GM23338 (cell line): ENCODE results near the gene LMLN. TPM values are rescaled to one million over a fixed set of nuclear protein-coding genes. Genes with fewer than 3 reads are reported as not detected.

Experiments used
- ATAC-seq: fragments of 200-7000 bp; cut with Tn5 transposase; 3 replicates; pipeline ENCODE4 v1.9.1; 2020
- DNase-seq: peaks from one replicate; pipeline ENCODE4 v3.0.0-alpha.2; 2015; ENCODE audit warnings: low spot score
- H2AFZ ChIP-seq: fragments of 200-600 bp; sonication (generic); 2 replicates; pipeline ENCODE4 v1.8.0; 2016; ENCODE audit warnings: antibody characterized with exemption, mild to moderate bottlenecking, moderate library complexity
- H3F3A ChIP-seq: fragments of 200-600 bp; sonication (generic); replicated peaks from 2 replicates; pipeline ENCODE4 v1.8.0; 2017; ENCODE audit warnings: antibody characterized with exemption, mixed run types, low read depth
- H3K27ac ChIP-seq: fragments of 200-600 bp; sonication (generic); 2 replicates; pipeline ENCODE4 v1.6.1; 2016; ENCODE audit warnings: low read depth
- H3K27me3 ChIP-seq: fragments of 200-600 bp; sonication (generic); 2 replicates; pipeline ENCODE4 v1.8.0; 2016; ENCODE audit warnings: mild to moderate bottlenecking, mixed run types, moderate library complexity; ENCODE audit not compliant: insufficient read depth
- H3K36me3 ChIP-seq: fragments of 200-600 bp; sonication (generic); 2 replicates; pipeline ENCODE4 v1.8.0; 2016; ENCODE audit warnings: mild to moderate bottlenecking; ENCODE audit not compliant: insufficient read depth
- H3K4me1 ChIP-seq: fragments of 200-600 bp; sonication (generic); 2 replicates; pipeline ENCODE4 v1.8.0; 2016; ENCODE audit warnings: mild to moderate bottlenecking, moderate library complexity; ENCODE audit not compliant: insufficient read depth
- H3K4me2 ChIP-seq: fragments of 200-600 bp; sonication (generic); 2 replicates; pipeline ENCODE4 v1.7.1; 2017; ENCODE audit warnings: mixed run types
- H3K4me3 ChIP-seq: fragments of 200-600 bp; sonication (generic); 2 replicates; pipeline ENCODE4 v1.6.1; 2016; ENCODE audit warnings: mixed run types
- H3K79me2 ChIP-seq: fragments of 200-600 bp; sonication (generic); replicated peaks from 2 replicates; pipeline ENCODE4 v1.8.0; 2017; ENCODE audit warnings: mild to moderate bottlenecking; ENCODE audit not compliant: insufficient read depth
- H3K9me2 ChIP-seq: fragments of 200-600 bp; sonication (generic); 2 replicates; pipeline ENCODE4 v1.8.0; 2017; ENCODE audit not compliant: insufficient read depth
- H4K20me1 ChIP-seq: fragments of 200-600 bp; sonication (generic); replicated peaks from 2 replicates; pipeline ENCODE4 v1.8.0; 2017; ENCODE audit warnings: mild to moderate bottlenecking; ENCODE audit not compliant: insufficient read depth
- H3K27ac Mint-ChIP-seq: 2 replicates; pipeline ENCODE4 v1.8.0; 2020; ENCODE audit warnings: inconsistent platforms, mild to moderate bottlenecking, moderate library complexity, mixed read lengths
- H3K27me3 Mint-ChIP-seq: 3 replicates; pipeline ENCODE4 v1.8.0; 2022; ENCODE audit warnings: low read depth, mild to moderate bottlenecking, moderate library complexity, mixed read lengths, inconsistent platforms; ENCODE audit not compliant: insufficient read depth, poor library complexity
- H3K36me3 Mint-ChIP-seq: 3 replicates; pipeline ENCODE4 v1.8.0; 2021; ENCODE audit warnings: low read depth, mild to moderate bottlenecking, inconsistent platforms, moderate library complexity, mixed read lengths
- H3K4me1 Mint-ChIP-seq: 3 replicates; pipeline ENCODE4 v1.8.0; 2020; ENCODE audit warnings: mild to moderate bottlenecking, inconsistent platforms, mixed read lengths
- H3K4me3 Mint-ChIP-seq: 3 replicates; pipeline ENCODE4 v1.8.0; 2021; ENCODE audit warnings: moderate library complexity, mild to moderate bottlenecking, inconsistent platforms, mixed read lengths
- H3K9me3 Mint-ChIP-seq: 3 replicates; pipeline ENCODE4 v1.8.0; 2020; ENCODE audit warnings: moderate library complexity, mild to moderate bottlenecking, inconsistent platforms, mixed read lengths
- CREB1 ChIP-seq: fragments of 250-450 bp; sonication (Bioruptor Pico); IDR thresholded peaks from 2 replicates; pipeline ENCODE4 v1.5.0; 2020; ENCODE audit warnings: low read depth, mild to moderate bottlenecking, moderate library complexity
- EZH2 ChIP-seq: fragments of 200-600 bp; sonication (generic); IDR thresholded peaks from one replicate; pipeline ENCODE4 v1.8.0; 2017; ENCODE audit warnings: antibody characterized with exemption, mild to moderate bottlenecking, low read depth; ENCODE audit not compliant: unreplicated experiment
- EZH2phosphoT487 ChIP-seq: fragments of 200-600 bp; sonication (generic); IDR thresholded peaks from one replicate; pipeline ENCODE4 v1.8.1; 2018; ENCODE audit warnings: antibody characterized with exemption; ENCODE audit not compliant: unreplicated experiment
- JUNB ChIP-seq: IDR thresholded peaks from one replicate; pipeline ENCODE4 v1.6.1; 2016; ENCODE audit warnings: antibody characterized with exemption; ENCODE audit not compliant: unreplicated experiment
- NANOG ChIP-seq: IDR thresholded peaks from 2 replicates; pipeline ENCODE4 v1.6.1; 2016; ENCODE audit warnings: antibody characterized with exemption, borderline replicate concordance
- POLR2AphosphoS5 ChIP-seq: IDR thresholded peaks from 2 replicates; pipeline ENCODE4 v1.6.1; 2016; ENCODE audit warnings: antibody characterized with exemption, low read depth
- STAT1 ChIP-seq: IDR thresholded peaks from one replicate; pipeline ENCODE4 v1.6.1; 2016; ENCODE audit warnings: antibody characterized with exemption; ENCODE audit not compliant: unreplicated experiment
- ZNF114 ChIP-seq: fragments of 250-450 bp; sonication (Bioruptor Pico); IDR thresholded peaks from 2 replicates; pipeline ENCODE4 v1.5.0; 2020; ENCODE audit warnings: mild to moderate bottlenecking, moderate library complexity
- ZNF331 ChIP-seq: fragments of 250-450 bp; sonication (Bioruptor Pico); IDR thresholded peaks from 2 replicates; pipeline ENCODE4 v1.5.0; 2020; ENCODE audit warnings: low read depth, mild to moderate bottlenecking, moderate library complexity
- polyA plus RNA-seq: library from polyadenylated mRNA; unstranded; fragments of >200 nt; fragmentation: Nextera tagmentation; extraction: Ambion mirVana; gene quantifications from 2 replicates; pipeline ENCODE4 v1.2.1, GENCODE V29; 2016
- total RNA-seq: library from RNA; depleted of rRNA; stranded (reverse); fragments of >200 nt; shearing (Covaris generic); gene quantifications from 2 replicates; pipeline ENCODE4 v1.2.3, GENCODE V29; 2014
- TF ChIP-seq, protein P1 (sequence below), 2 experiments: fragments of 200-600 bp in 1 of 2; sonication (generic) in 1 of 2; conservative IDR thresholded peaks; 2 replicates each; pipeline versions ENCODE4 v1.5.1 to v1.6.1; 2016 to 2017; ENCODE audit warnings: antibody characterized with exemption in 2 of 2, low read depth in 2 of 2, mild to moderate bottlenecking in 2 of 2, moderate library complexity in 1 of 2
- TF ChIP-seq, protein P2 (sequence below): fragments of 250-450 bp; sonication (Bioruptor Pico); IDR thresholded peaks from 2 replicates; pipeline ENCODE4 v1.5.0; 2020; ENCODE audit warnings: mild to moderate bottlenecking, moderate library complexity
- TF ChIP-seq, protein P3 (sequence below): IDR thresholded peaks from 2 replicates; pipeline ENCODE4 v1.6.1; 2016; ENCODE audit warnings: antibody characterized with exemption

The LMLN gene
- total and polyA plus RNA-seq, 2 experiments from 2014 or later: 2.3 to 4.3 TPM

DNA sequence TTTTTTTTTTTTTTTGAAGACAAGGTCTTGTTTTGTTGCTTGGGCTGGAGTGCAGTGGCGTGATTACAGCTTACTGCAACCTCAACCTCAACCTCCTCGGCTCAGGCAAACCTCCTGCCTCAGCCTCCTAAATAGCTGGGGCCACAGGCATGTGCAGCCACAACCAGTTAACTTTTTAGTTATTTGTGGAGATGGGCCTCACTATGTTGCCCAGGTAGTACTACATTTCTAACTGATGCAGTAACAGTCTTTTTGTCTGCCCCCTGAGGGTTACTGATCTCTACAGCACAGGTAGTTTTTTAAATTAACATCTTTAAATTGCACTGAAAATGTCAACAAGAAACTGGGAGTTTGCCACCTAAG lies 3.4 kb upstream of the LMLN start (continued):
- TF ChIP-seq, protein P1, sequence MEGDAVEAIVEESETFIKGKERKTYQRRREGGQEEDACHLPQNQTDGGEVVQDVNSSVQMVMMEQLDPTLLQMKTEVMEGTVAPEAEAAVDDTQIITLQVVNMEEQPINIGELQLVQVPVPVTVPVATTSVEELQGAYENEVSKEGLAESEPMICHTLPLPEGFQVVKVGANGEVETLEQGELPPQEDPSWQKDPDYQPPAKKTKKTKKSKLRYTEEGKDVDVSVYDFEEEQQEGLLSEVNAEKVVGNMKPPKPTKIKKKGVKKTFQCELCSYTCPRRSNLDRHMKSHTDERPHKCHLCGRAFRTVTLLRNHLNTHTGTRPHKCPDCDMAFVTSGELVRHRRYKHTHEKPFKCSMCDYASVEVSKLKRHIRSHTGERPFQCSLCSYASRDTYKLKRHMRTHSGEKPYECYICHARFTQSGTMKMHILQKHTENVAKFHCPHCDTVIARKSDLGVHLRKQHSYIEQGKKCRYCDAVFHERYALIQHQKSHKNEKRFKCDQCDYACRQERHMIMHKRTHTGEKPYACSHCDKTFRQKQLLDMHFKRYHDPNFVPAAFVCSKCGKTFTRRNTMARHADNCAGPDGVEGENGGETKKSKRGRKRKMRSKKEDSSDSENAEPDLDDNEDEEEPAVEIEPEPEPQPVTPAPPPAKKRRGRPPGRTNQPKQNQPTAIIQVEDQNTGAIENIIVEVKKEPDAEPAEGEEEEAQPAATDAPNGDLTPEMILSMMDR (conservative IDR thresholded peaks at IDR 0.05; ENCODE audit: low read depth in 2 of 2): no peak
- no peak for TF ChIP-seq ZNF331 (CRISPR knock-in tag)
- TF ChIP-seq EZH2: no peak
- no peak for TF ChIP-seq STAT1
- TF ChIP-seq CREB1: no peak

DNA sequence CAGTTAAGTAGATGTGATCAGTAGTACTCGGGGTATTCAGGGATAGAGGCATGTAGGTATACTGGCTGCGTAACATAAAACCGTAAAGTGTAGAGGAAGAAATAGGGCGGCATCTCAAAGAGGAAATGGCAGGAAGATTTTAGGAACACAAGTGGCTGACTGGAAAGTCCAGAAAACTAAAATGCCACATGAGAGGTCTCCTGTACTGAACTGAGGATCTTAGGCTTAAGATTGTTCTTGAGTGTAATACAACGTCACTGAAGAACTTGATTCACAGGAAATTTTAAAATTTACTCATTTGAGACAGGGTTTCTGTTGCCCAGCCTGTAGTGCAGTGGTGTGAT lies 2.3 kb upstream of the LMLN start:
- H3K36me3 Mint-ChIP-seq: peaks cover 43% of the 10 kb centered on the region
- TF ChIP-seq POLR2AphosphoS5: no peak
- TF ChIP-seq, protein P2, sequence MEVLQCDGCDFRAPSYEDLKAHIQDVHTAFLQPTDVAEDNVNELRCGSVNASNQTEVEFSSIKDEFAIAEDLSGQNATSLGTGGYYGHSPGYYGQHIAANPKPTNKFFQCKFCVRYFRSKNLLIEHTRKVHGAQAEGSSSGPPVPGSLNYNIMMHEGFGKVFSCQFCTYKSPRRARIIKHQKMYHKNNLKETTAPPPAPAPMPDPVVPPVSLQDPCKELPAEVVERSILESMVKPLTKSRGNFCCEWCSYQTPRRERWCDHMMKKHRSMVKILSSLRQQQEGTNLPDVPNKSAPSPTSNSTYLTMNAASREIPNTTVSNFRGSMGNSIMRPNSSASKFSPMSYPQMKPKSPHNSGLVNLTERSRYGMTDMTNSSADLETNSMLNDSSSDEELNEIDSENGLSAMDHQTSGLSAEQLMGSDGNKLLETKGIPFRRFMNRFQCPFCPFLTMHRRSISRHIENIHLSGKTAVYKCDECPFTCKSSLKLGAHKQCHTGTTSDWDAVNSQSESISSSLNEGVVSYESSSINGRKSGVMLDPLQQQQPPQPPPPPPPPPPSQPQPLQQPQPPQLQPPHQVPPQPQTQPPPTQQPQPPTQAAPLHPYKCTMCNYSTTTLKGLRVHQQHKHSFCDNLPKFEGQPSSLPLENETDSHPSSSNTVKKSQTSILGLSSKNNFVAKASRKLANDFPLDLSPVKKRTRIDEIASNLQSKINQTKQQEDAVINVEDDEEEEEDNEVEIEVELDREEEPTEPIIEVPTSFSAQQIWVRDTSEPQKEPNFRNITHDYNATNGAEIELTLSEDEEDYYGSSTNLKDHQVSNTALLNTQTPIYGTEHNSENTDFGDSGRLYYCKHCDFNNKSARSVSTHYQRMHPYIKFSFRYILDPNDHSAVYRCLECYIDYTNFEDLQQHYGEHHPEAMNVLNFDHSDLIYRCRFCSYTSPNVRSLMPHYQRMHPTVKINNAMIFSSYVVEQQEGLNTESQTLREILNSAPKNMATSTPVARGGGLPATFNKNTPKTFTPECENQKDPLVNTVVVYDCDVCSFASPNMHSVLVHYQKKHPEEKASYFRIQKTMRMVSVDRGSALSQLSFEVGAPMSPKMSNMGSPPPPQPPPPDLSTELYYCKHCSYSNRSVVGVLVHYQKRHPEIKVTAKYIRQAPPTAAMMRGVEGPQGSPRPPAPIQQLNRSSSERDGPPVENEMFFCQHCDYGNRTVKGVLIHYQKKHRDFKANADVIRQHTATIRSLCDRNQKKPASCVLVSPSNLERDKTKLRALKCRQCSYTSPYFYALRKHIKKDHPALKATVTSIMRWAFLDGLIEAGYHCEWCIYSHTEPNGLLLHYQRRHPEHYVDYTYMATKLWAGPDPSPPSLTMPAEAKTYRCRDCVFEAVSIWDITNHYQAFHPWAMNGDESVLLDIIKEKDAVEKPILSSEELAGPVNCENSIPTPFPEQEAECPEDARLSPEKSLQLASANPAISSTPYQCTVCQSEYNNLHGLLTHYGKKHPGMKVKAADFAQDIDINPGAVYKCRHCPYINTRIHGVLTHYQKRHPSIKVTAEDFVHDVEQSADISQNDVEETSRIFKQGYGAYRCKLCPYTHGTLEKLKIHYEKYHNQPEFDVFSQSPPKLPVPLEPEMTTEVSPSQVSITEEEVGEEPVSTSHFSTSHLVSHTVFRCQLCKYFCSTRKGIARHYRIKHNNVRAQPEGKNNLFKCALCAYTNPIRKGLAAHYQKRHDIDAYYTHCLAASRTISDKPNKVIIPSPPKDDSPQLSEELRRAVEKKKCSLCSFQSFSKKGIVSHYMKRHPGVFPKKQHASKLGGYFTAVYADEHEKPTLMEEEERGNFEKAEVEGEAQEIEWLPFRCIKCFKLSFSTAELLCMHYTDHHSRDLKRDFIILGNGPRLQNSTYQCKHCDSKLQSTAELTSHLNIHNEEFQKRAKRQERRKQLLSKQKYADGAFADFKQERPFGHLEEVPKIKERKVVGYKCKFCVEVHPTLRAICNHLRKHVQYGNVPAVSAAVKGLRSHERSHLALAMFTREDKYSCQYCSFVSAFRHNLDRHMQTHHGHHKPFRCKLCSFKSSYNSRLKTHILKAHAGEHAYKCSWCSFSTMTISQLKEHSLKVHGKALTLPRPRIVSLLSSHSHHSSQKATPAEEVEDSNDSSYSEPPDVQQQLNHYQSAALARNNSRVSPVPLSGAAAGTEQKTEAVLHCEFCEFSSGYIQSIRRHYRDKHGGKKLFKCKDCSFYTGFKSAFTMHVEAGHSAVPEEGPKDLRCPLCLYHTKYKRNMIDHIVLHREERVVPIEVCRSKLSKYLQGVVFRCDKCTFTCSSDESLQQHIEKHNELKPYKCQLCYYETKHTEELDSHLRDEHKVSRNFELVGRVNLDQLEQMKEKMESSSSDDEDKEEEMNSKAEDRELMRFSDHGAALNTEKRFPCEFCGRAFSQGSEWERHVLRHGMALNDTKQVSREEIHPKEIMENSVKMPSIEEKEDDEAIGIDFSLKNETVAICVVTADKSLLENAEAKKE: no peak
- TF ChIP-seq EZH2phosphoT487: no peak
- TF ChIP-seq STAT1: no peak
- TF ChIP-seq, protein P1 (conservative IDR thresholded peaks at IDR 0.05; ENCODE audit: low read depth in 2 of 2): no peak
- no peak for TF ChIP-seq EZH2
- no peak for TF ChIP-seq ZNF114 (CRISPR knock-in tag)
- no peak for TF ChIP-seq ZNF331 (CRISPR knock-in tag)
- no peak for TF ChIP-seq JUNB
- TF ChIP-seq, protein P3, sequence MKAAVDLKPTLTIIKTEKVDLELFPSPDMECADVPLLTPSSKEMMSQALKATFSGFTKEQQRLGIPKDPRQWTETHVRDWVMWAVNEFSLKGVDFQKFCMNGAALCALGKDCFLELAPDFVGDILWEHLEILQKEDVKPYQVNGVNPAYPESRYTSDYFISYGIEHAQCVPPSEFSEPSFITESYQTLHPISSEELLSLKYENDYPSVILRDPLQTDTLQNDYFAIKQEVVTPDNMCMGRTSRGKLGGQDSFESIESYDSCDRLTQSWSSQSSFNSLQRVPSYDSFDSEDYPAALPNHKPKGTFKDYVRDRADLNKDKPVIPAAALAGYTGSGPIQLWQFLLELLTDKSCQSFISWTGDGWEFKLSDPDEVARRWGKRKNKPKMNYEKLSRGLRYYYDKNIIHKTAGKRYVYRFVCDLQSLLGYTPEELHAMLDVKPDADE: no peak
- no peak for TF ChIP-seq NANOG

More for the DNA sequence above, 2.3 kb upstream of the LMLN start:
- H3K9me3 Mint-ChIP-seq: no peaks in the 10 kb centered on the region
- Histone ChIP-seq H3K27ac (peak overlapping the region; percentile 96), H3K27me3 (no peaks in the 10 kb centered on the region), H3K36me3 (peaks cover 35% of the 10 kb centered on the region), H3K4me1 (peaks cover 11% of the 10 kb centered on the region; the same call in 1 of the 2 replicates), H3K4me3 (no peak overlapping the region), H3K4me2 (no peak overlapping the region), H3K79me2 (peaks cover 10% of the 10 kb centered on the region), H4K20me1 (peaks cover 23% of the 10 kb centered on the region), H2AFZ (no peak overlapping the region), H3F3A (peaks cover 47% of the 10 kb centered on the region), H3K9me2 (no peaks in the 10 kb centered on the region)
- DNase-seq (no peak), ATAC-seq (no peak; the same call in 2 of the 3 replicates)
- H3K27me3 Mint-ChIP-seq: peaks cover 26% of the 10 kb centered on the region
- H3K4me3 Mint-ChIP-seq: no peak overlapping the region
- H3K27ac Mint-ChIP-seq: peak overlapping the region; percentile 15; the same call in 1 of the 2 replicates
- peaks cover 25% of the 10 kb centered on the region for H3K4me1 Mint-ChIP-seq
